ENCODE measurements around the gene GAS7.

Gene GAS7

GRCh38 chr17:10053782-10054540 lies 144.4 kb downstream of the GAS7 start:
- no peaks in the 10 kb centered on the region for H3K36me3 ChIP-seq (ENCODE audit: control insufficient read depth, insufficient read depth, low read length)
- no peak overlapping the region for H3K4me3 ChIP-seq (ENCODE audit: low read length)
- H3K79me2 ChIP-seq (ENCODE audit: control insufficient read depth, insufficient read depth, low read length): no peaks in the 10 kb centered on the region
- H2AK5ac ChIP-seq (ENCODE audit: low read length): no peak overlapping the region
- H2BK15ac ChIP-seq (replicated peaks; ENCODE audit: low read depth): no peak overlapping the region
- no peaks in the 10 kb centered on the region for H3K79me1 ChIP-seq (ENCODE audit: low read length)
- no peaks in the 10 kb centered on the region for H3K27me3 ChIP-seq (ENCODE audit: insufficient read depth, low read length, poor library complexity)
- H4K8ac ChIP-seq (ENCODE audit: low read depth, low read length): no peak overlapping the region
- no peak overlapping the region for H3K4me2 ChIP-seq (ENCODE audit: low read length)
- no CpG with 5 or more reads among the region's 12 CpGs for WGBS (ENCODE audit: extremely low coverage, insufficient coverage, low lambda C conversion rate)
- no peak overlapping the region for H3K4ac ChIP-seq (ENCODE audit: low read depth, low read length)
- DNase-seq: no peak
- no peak overlapping the region for H3K9ac ChIP-seq (ENCODE audit: low read length)
- no peak overlapping the region for H3K56ac ChIP-seq (ENCODE audit: low read length)
- no peak overlapping the region for H4K5ac ChIP-seq (ENCODE audit: low read length)
- no peak overlapping the region for H3K23ac ChIP-seq (ENCODE audit: low read length)
- no peak overlapping the region for H3K27ac ChIP-seq (ENCODE audit: low read depth, low read length)
- no peak overlapping the region for H3K18ac ChIP-seq (ENCODE audit: low read length)
- H3K4me1 ChIP-seq (ENCODE audit: control insufficient read depth, low read depth, low read length): peaks cover 8% of the 10 kb centered on the region
- H2BK120ac ChIP-seq (ENCODE audit: low read depth, low read length): no peak overlapping the region
- H2BK5ac ChIP-seq (ENCODE audit: low read length): no peak overlapping the region

GRCh38 chr17:10052106-10052813 lies 146.1 kb downstream of the GAS7 start:
- no peak overlapping the region for H3K4ac ChIP-seq (ENCODE audit: low read depth, low read length)
- no peak overlapping the region for H3K4me3 ChIP-seq (ENCODE audit: low read length)
- no peak for DNase-seq
- no peak overlapping the region for H2AK5ac ChIP-seq (ENCODE audit: low read length)
- no CpG with 5 or more reads among the region's 15 CpGs for WGBS (ENCODE audit: extremely low coverage, insufficient coverage, low lambda C conversion rate)
- no peaks in the 10 kb centered on the region for H3K27me3 ChIP-seq (ENCODE audit: insufficient read depth, low read length, poor library complexity)
- no peak overlapping the region for H3K23ac ChIP-seq (ENCODE audit: low read length)
- no peak overlapping the region for H2BK15ac ChIP-seq (replicated peaks; ENCODE audit: low read depth)
- no peak overlapping the region for H4K5ac ChIP-seq (ENCODE audit: low read length)
- H2BK120ac ChIP-seq (ENCODE audit: low read depth, low read length): no peak overlapping the region
- H3K36me3 ChIP-seq (ENCODE audit: control insufficient read depth, insufficient read depth, low read length): no peaks in the 10 kb centered on the region
- no peak overlapping the region for H3K4me2 ChIP-seq (ENCODE audit: low read length)
- no peaks in the 10 kb centered on the region for H3K79me2 ChIP-seq (ENCODE audit: control insufficient read depth, insufficient read depth, low read length)
- no peak overlapping the region for H3K27ac ChIP-seq (ENCODE audit: low read depth, low read length)
- no peak overlapping the region for H2BK5ac ChIP-seq (ENCODE audit: low read length)
- no peaks in the 10 kb centered on the region for H3K79me1 ChIP-seq (ENCODE audit: low read length)
- H3K18ac ChIP-seq (ENCODE audit: low read length): no peak overlapping the region
- peaks cover 8% of the 10 kb centered on the region for H3K4me1 ChIP-seq (ENCODE audit: control insufficient read depth, low read depth, low read length)
- no peak overlapping the region for H3K56ac ChIP-seq (ENCODE audit: low read length)
- no peak overlapping the region for H4K8ac ChIP-seq (ENCODE audit: low read depth, low read length)
- H3K9ac ChIP-seq (ENCODE audit: low read length): no peak overlapping the region

- Histone ChIP-seq H2AK5ac (ENCODE audit: low read length) (no peak overlapping the region), H3K4me1 (ENCODE audit: control insufficient read depth, low read depth, low read length) (peaks cover 8% of the 10 kb centered on the region), H3K27me3 (ENCODE audit: insufficient read depth, low read length, poor library complexity) (no peaks in the 10 kb centered on the region), H3K4me3 (ENCODE audit: low read length) (no peak overlapping the region), H3K18ac (ENCODE audit: low read length) (no peak overlapping the region), H2BK120ac (ENCODE audit: low read depth, low read length) (no peak overlapping the region), H4K8ac (ENCODE audit: low read depth, low read length) (no peak overlapping the region), H4K5ac (ENCODE audit: low read length) (no peak overlapping the region), H3K79me1 (ENCODE audit: low read length) (no peaks in the 10 kb centered on the region), H2BK15ac (replicated peaks; ENCODE audit: low read depth) (no peak overlapping the region), H3K23ac (ENCODE audit: low read length) (no peak overlapping the region), H3K4me2 (ENCODE audit: low read length) (no peak overlapping the region), H3K36me3 (ENCODE audit: control insufficient read depth, insufficient read depth, low read length) (no peaks in the 10 kb centered on the region), H3K56ac (ENCODE audit: low read length) (no peak overlapping the region), H3K27ac (ENCODE audit: low read depth, low read length) (no peak overlapping the region), H3K79me2 (ENCODE audit: control insufficient read depth, insufficient read depth, low read length) (no peaks in the 10 kb centered on the region), H3K9ac (ENCODE audit: low read length) (no peak overlapping the region), H3K4ac (ENCODE audit: low read depth, low read length) (no peak overlapping the region), H2BK5ac (ENCODE audit: low read length) (no peak overlapping the region)
- no peak for DNase-seq
- WGBS (ENCODE audit: extremely low coverage, insufficient coverage, low lambda C conversion rate): no CpG with 5 or more reads among the region's 8 CpGs
These were observed 147.3 kb downstream of the GAS7 start for GRCh38 chr17:10051112-10051511.

DNA sequence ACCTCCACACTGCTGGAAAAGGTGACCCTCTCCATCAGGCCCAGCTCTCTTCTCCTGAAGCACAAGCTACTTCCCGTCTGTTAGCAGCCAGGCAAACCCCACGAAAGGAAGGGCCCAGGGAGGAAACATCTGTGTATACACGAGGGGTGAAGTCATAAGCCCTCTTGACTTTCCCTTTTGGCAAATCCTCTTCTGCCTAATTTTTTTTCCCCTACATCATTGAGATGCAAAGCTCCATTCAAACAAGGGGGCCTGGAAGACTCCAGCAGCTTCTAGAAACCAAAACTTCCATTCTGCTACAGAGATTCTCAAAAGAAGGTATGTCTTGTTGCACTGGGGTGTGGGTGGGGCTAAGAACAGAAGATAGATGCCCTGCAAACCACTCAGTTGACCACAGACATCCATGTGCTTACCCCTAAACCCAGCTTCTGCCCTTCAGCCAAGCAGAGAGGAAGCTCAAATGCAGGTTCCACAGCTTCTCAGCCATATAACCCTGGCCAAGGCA lies 147.8 kb downstream of the GAS7 start:
- H3K27me3 ChIP-seq (ENCODE audit: insufficient read depth, low read length, poor library complexity): no peaks in the 10 kb centered on the region
- no peak overlapping the region for H3K4me2 ChIP-seq (ENCODE audit: low read length)
- WGBS (ENCODE audit: extremely low coverage, insufficient coverage, low lambda C conversion rate): no CpG with 5 or more reads among the region's 3 CpGs

DNA sequence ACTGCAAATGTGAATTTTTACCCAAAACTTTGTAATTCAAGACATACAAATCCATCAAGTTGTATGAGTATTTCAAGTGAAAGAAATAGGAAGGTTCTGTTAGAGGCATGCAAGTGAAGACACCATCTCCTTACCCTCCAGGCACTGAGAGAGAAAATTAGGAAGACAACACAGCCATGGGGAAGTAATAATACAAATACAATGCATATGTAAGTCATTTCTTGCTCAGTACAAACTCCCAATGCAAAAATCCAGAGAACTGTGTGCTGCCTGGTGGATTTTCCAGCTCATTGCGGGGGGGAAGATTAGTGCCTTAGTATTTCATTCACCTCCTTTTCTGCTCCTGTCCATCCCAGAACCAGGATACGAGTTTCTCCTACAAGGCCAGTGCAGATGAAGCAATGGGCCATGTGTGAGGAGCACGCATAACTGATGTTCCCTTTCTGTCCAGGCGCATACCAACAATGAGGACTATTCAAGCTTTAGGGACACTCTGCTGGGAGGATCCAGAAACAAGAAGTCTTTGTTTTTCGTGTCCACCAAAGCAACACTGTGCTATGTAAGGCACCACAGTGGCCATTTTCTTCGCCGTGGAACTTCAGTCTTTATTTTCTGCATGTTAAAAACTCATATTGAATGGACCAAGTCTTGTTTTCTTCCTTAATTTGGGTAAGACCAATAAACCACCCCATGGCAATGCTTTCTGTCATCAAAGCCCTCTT lies 149.6 kb downstream of the GAS7 start:
- no peak overlapping the region for H3K56ac ChIP-seq (ENCODE audit: low read length)
- H3K4me1 ChIP-seq (ENCODE audit: control insufficient read depth, low read depth, low read length): peaks cover 8% of the 10 kb centered on the region
- H2BK15ac ChIP-seq (replicated peaks; ENCODE audit: low read depth): no peak overlapping the region
- no peak overlapping the region for H2AK5ac ChIP-seq (ENCODE audit: low read length)
- no peaks in the 10 kb centered on the region for H3K79me2 ChIP-seq (ENCODE audit: control insufficient read depth, insufficient read depth, low read length)
- H3K23ac ChIP-seq (ENCODE audit: low read length): no peak overlapping the region
- H3K36me3 ChIP-seq (ENCODE audit: control insufficient read depth, insufficient read depth, low read length): no peaks in the 10 kb centered on the region
- H3K27ac ChIP-seq (ENCODE audit: low read depth, low read length): no peak overlapping the region
- no CpG with 5 or more reads among the region's 7 CpGs for WGBS (ENCODE audit: extremely low coverage, insufficient coverage, low lambda C conversion rate)
- H3K4me2 ChIP-seq (ENCODE audit: low read length): no peak overlapping the region
- H3K79me1 ChIP-seq (ENCODE audit: low read length): no peaks in the 10 kb centered on the region
- no peak overlapping the region for H2BK120ac ChIP-seq (ENCODE audit: low read depth, low read length)
- no peak overlapping the region for H3K4me3 ChIP-seq (ENCODE audit: low read length)
- H4K5ac ChIP-seq (ENCODE audit: low read length): no peak overlapping the region
- H3K27me3 ChIP-seq (ENCODE audit: insufficient read depth, low read length, poor library complexity): no peaks in the 10 kb centered on the region
- DNase-seq: no peak
- no peak overlapping the region for H3K9ac ChIP-seq (ENCODE audit: low read length)
- no peak overlapping the region for H2BK5ac ChIP-seq (ENCODE audit: low read length)
- no peak overlapping the region for H3K4ac ChIP-seq (ENCODE audit: low read depth, low read length)
- H3K18ac ChIP-seq (ENCODE audit: low read length): no peak overlapping the region
- H4K8ac ChIP-seq (ENCODE audit: low read depth, low read length): no peak overlapping the region

More for the DNA sequence above, 147.8 kb downstream of the GAS7 start:
- Histone ChIP-seq H4K5ac (ENCODE audit: low read length) (no peak overlapping the region), H3K79me1 (ENCODE audit: low read length) (no peaks in the 10 kb centered on the region), H3K36me3 (ENCODE audit: control insufficient read depth, insufficient read depth, low read length) (no peaks in the 10 kb centered on the region), H3K79me2 (ENCODE audit: control insufficient read depth, insufficient read depth, low read length) (no peaks in the 10 kb centered on the region), H3K56ac (ENCODE audit: low read length) (no peak overlapping the region), H3K23ac (ENCODE audit: low read length) (no peak overlapping the region), H4K8ac (ENCODE audit: low read depth, low read length) (no peak overlapping the region), H3K18ac (ENCODE audit: low read length) (no peak overlapping the region), H3K27ac (ENCODE audit: low read depth, low read length) (no peak overlapping the region), H3K4me1 (ENCODE audit: control insufficient read depth, low read depth, low read length) (peaks cover 8% of the 10 kb centered on the region), H3K4ac (ENCODE audit: low read depth, low read length) (no peak overlapping the region), H2BK15ac (replicated peaks; ENCODE audit: low read depth) (no peak overlapping the region), H3K4me3 (ENCODE audit: low read length) (no peak overlapping the region), H2BK120ac (ENCODE audit: low read depth, low read length) (no peak overlapping the region), H3K9ac (ENCODE audit: low read length) (no peak overlapping the region), H2BK5ac (ENCODE audit: low read length) (no peak overlapping the region), H2AK5ac (ENCODE audit: low read length) (no peak overlapping the region)
- DNase-seq: no peak

Measured in mesendoderm (in vitro differentiated cells).